Measurements from ENCODE around the gene TNRC6C. TPM values are rescaled to one million over a fixed set of nuclear protein-coding genes. Genes with fewer than 3 reads are reported as not detected.

TNRC6C gene
- total and polyA plus RNA-seq, 9 of the 15 experiments (the other 6 are each of a cell fraction or from before 2014, with no cell fraction given): 0.20 to 4.9 (median 2.3) TPM

GRCh38 chr17:77933777-77934398, 24.6 kb upstream of the TNRC6C start:
- peaks cover 0 to 4% of the 10 kb centered on the region in 2 experiments; a peak in 2 of 5 replicates for H3K4me1 ChIP-seq (replicated peaks in 1 of 2; ENCODE audit: control insufficient read depth in 2 of 2, insufficient read depth in 2 of 2, low read length in 2 of 2)
- TF ChIP-seq SPI1 (IDR thresholded peaks at IDR 0.05; ENCODE audit: borderline replicate concordance, low read depth, low read length) (peak; percentile 58; the same call in 1 of the 2 replicates), CREB1 (IDR thresholded peaks at IDR 0.05) (no peak), CREB1 (CRISPR knock-in tag; IDR thresholded peaks at IDR 0.05) (no peak)
- peaks cover 3% of the 10 kb centered on the region for H3K9me1 ChIP-seq (ENCODE audit: control insufficient read depth, insufficient read depth, low read length)
- H3K9ac ChIP-seq (ENCODE audit: insufficient read depth in 1 of 2, low read depth in 2 of 2, low read length in 2 of 2): no peak overlapping the region
- BruUV-seq (replicated peaks): no TSS peak
- no peaks in the 10 kb centered on the region for H3K36me3 ChIP-seq (ENCODE audit: control insufficient read depth, insufficient read depth, low read length)
- DNase-seq (ENCODE audit: extremely low read depth in 1 of 4, low spot score in 3 of 4): no peak
- no peak overlapping the region for H3K4me3 ChIP-seq
- no peak overlapping the region for H3K4me2 ChIP-seq (ENCODE audit: insufficient read depth, low read length)
- no peak for FAIRE-seq
- H3K79me2 ChIP-seq (ENCODE audit: control insufficient read depth, insufficient read depth, low read length): no peaks in the 10 kb centered on the region
- in situ Hi-C loops (cut with MboI): no loop called here
- no peak overlapping the region for H3K27ac ChIP-seq (ENCODE audit: extremely low read depth, low read depth, low read length)
- no peaks in the 10 kb centered on the region for H3K9me3 ChIP-seq (replicated peaks; ENCODE audit: control insufficient read depth, insufficient read depth, low read depth, low read length)
- 2% methylated on average over 6 of the region's 6 CpGs for WGBS (ENCODE audit: insufficient coverage, low coverage, missing lambda C conversion rate)
- no peaks in the 10 kb centered on the region for H4K20me1 ChIP-seq (replicated peaks; ENCODE audit: control insufficient read depth, insufficient read depth, low read length)
- intact Hi-C loops (cut with micrococcal nuclease): no loop called here
- POLR2A ChIA-PET: interaction anchor here (0.9 kb wide), 1 partner anchor 24 kb away, joined by 5 read pairs; the partner anchor contains the start of gene TNRC6C
- H2AFZ ChIP-seq (ENCODE audit: low read depth, low read length): no peak overlapping the region
- CTCF ChIA-PET (ENCODE audit: low intra/inter-chr PET ratio): no interaction called here
- peaks cover 30 to 57% of the 10 kb centered on the region in 2 experiments for H3K27me3 ChIP-seq (ENCODE audit: control insufficient read depth in 2 of 2, insufficient read depth in 2 of 2, low read length in 2 of 2)
- ATAC-seq: no peak

- no peaks in the 10 kb centered on the region; a peak in 1 of 5 replicates for H3K4me1 ChIP-seq (replicated peaks in 1 of 2; ENCODE audit: control insufficient read depth in 2 of 2, insufficient read depth in 2 of 2, low read length in 2 of 2)
- H3K4me3 ChIP-seq: no peak overlapping the region
- H3K4me2 ChIP-seq (ENCODE audit: insufficient read depth, low read length): no peak overlapping the region
- FAIRE-seq: no peak
- POLR2A ChIA-PET: interaction anchor here (0.6 kb wide), 1 partner anchor 9 kb away, joined by 3 read pairs; no protein-coding TSS in a partner anchor
- H3K36me3 ChIP-seq (ENCODE audit: control insufficient read depth, insufficient read depth, low read length): no peaks in the 10 kb centered on the region
- no peaks in the 10 kb centered on the region for H3K79me2 ChIP-seq (ENCODE audit: control insufficient read depth, insufficient read depth, low read length)
- in situ Hi-C loops (cut with MboI): no loop called here
- intact Hi-C loops (cut with micrococcal nuclease): no loop called here
- BruUV-seq (replicated peaks): no TSS peak
- H3K9ac ChIP-seq (ENCODE audit: insufficient read depth in 1 of 2, low read depth in 2 of 2, low read length in 2 of 2): no peak overlapping the region
- H3K9me1 ChIP-seq (ENCODE audit: control insufficient read depth, insufficient read depth, low read length): no peaks in the 10 kb centered on the region
- H4K20me1 ChIP-seq (replicated peaks; ENCODE audit: control insufficient read depth, insufficient read depth, low read length): no peaks in the 10 kb centered on the region
- no peak for ATAC-seq
- no peak overlapping the region for H3K27ac ChIP-seq (ENCODE audit: extremely low read depth, low read depth, low read length)
- no peaks in the 10 kb centered on the region for H3K9me3 ChIP-seq (replicated peaks; ENCODE audit: control insufficient read depth, insufficient read depth, low read depth, low read length)
- DNase-seq (ENCODE audit: extremely low read depth in 1 of 4, low spot score in 3 of 4): no peak
- peaks cover 31 to 48% of the 10 kb centered on the region in 2 experiments for H3K27me3 ChIP-seq (ENCODE audit: control insufficient read depth in 2 of 2, insufficient read depth in 2 of 2, low read length in 2 of 2)
- 2% methylated on average over 11 of the region's 11 CpGs for WGBS (ENCODE audit: insufficient coverage, low coverage, missing lambda C conversion rate)
- CTCF ChIA-PET (ENCODE audit: low intra/inter-chr PET ratio): no interaction called here
- no peak overlapping the region for H2AFZ ChIP-seq (ENCODE audit: low read depth, low read length)
- TF ChIP-seq ZNF395 (CRISPR knock-in tag; IDR thresholded peaks at IDR 0.05): no peak
- TF ChIP-seq RREB1 (CRISPR knock-in tag; IDR thresholded peaks at IDR 0.05): no peak
Observed at GRCh38 chr17:77935121-77935571, 23.4 kb upstream of the TNRC6C start.
